Adrenal gland (tissue), 12 donors: ENCODE results near the gene B4GALT4. TPM values are rescaled to one million over a fixed set of nuclear protein-coding genes. Genes with fewer than 3 reads are reported as not detected.

Source experiments
- DNase-seq, 7 donors: peaks; one replicate each; pipeline ENCODE4 v3.0.0-alpha.2; 2019 to 2020
- H3K27ac ChIP-seq, 5 donors: fragments of 200-600 bp; sonication (generic) in 4 of 5; 1 replicate in 3 of 5; 2 replicates in 2 of 5; pipeline versions ENCODE4 v1.5.1 to v1.8.0; 2016 to 2020; ENCODE audit warnings: mild to moderate bottlenecking in 1 of 5
- H3K27me3 ChIP-seq: fragments of 200-600 bp; 2 replicates; pipeline ENCODE4 v1.8.0; 2021
- H3K36me3 ChIP-seq, 2 donors: fragments of 200-600 bp; replicated peaks in 1 of 2; 1 replicate in 1 of 2; 2 replicates in 1 of 2; pipeline versions ENCODE4 v1.5.1 to v1.8.0; 2018 to 2022
- H3K4me1 ChIP-seq, 2 donors: fragments of 200-600 bp; replicated peaks in 1 of 2; 1 replicate in 1 of 2; 2 replicates in 1 of 2; pipeline versions ENCODE4 v1.5.1 to v1.8.0; 2018 to 2021
- H3K4me3 ChIP-seq, 4 donors: fragments of 200-600 bp; sonication (generic) in 3 of 4; one replicate each; pipeline ENCODE4 v1.5.1; 2016 to 2018
- H3K9me3 ChIP-seq, 3 donors: fragments of 200-600 bp; sonication (generic) in 1 of 3; replicated peaks in 1 of 3; 1 replicate in 2 of 3; 2 replicates in 1 of 3; pipeline versions ENCODE4 v1.5.1 to v1.8.0; 2016 to 2021
- CTCF ChIP-seq, 6 experiments: fragments of 450-650 bp in 4 of 6; fragments of 200-600 bp in 2 of 6; sonication (generic) in 1 of 6; IDR thresholded peaks; 1 replicate in 5 of 6; 2 replicates in 1 of 6; pipeline versions ENCODE4 v1.5.1 to v1.8.0; 2016 to 2021; ENCODE audit warnings: antibody characterized with exemption in 6 of 6, mild to moderate bottlenecking in 2 of 6, moderate library complexity in 1 of 6
- POLR2A ChIP-seq, 2 donors: fragments of 450-650 bp; IDR thresholded peaks; one replicate each; pipeline ENCODE4 v1.6.1; 2017; ENCODE audit warnings: antibody characterized with exemption in 2 of 2, mild to moderate bottlenecking in 2 of 2, moderate library complexity in 1 of 2
- WGBS, 4 donors: extraction: QIAGEN DNeasy Blood & Tissue Kit in 2 of 4; methylation state at CpG; one replicate each; pipeline versions ENCODE4 v1.1.5 to v1.1.7; 2013 to 2017; 5-methylcytosine and 5-hydroxymethylcytosine counted together
- intact Hi-C, 2 donors: fragments of 100-400 bp; cut with DNase I; formaldehyde crosslinking; loops; one replicate each; pipeline versions ENCODE4 v1.14.1 to v1.15.0; 2022 to 2023
- polyA plus RNA-seq, 3 donors: library from polyadenylated mRNA; stranded (reverse); fragments of 200-250 nt in 2 of 3; fragments of 350-450 nt in 1 of 3; fragmentation: Illumina TruSeq in 1 of 3; extraction: RNeasy Lipid Tissue Mini Kit (QIAGEN cat#74804) in 1 of 3; gene quantifications; one replicate each; pipeline ENCODE4 v1.2.3, GENCODE V29; 2013 to 2014
- total RNA-seq, 9 donors: library from RNA; depleted of rRNA in 4 of 9; stranded (reverse); fragments of >200 nt in 4 of 9; fragments of 120-200 nt in 1 of 9; fragmentation: NEBNext Ultra II Directional in 1 of 9; extraction: Animal tissue kit (Norgen Biotek cat#: 25700) in 1 of 9; gene quantifications; one replicate each; pipeline versions ENCODE4 v1.1.0 to v1.2.4, GENCODE V29; 2013 to 2023
- donor health status: healthy with polysubstance abuse.
- donor health status: Bipolar disorder and iron deficiency.
- donor health status: DM: yes; HTN: yes; CAD: no.
- donor health status: DM: no; HTN: no; CAD: no.
- donor health status: DM: no; HTN: no; CAD: no.
- donor health status: DM: yes; HTN: yes; CAD: no.

The B4GALT4 gene
- total and polyA plus RNA-seq, 12 donors: 10.3 to 23.1 (median 16.0) TPM

GRCh38 chr3:119225121-119225520, 15.6 kb downstream of the B4GALT4 start:
- 86 to 93% (median 90%) methylated on average over 3 of the region's 3 CpGs for WGBS, 4 donors
- no peaks in the 10 kb centered on the region for H3K9me3 ChIP-seq
- H3K36me3 ChIP-seq: peaks cover 0 to 43% of the 10 kb centered on the region in 2 donors
- DNase-seq: no peak
- no peaks in the 10 kb centered on the region for H3K4me1 ChIP-seq
- no peak overlapping the region for H3K27ac ChIP-seq
- no peak overlapping the region for H3K4me3 ChIP-seq
- TF ChIP-seq POLR2A (IDR thresholded peaks at IDR 0.05): no peak
- no peak for TF ChIP-seq CTCF (IDR thresholded peaks at IDR 0.05)
- H3K27me3 ChIP-seq: no peaks in the 10 kb centered on the region
- intact Hi-C loops: no loop called here

GRCh38 chr3:119223511-119223910, 17.2 kb downstream of the B4GALT4 start:
- no peak for TF ChIP-seq CTCF (IDR thresholded peaks at IDR 0.05)
- Histone ChIP-seq H3K36me3 (peaks cover 0 to 40% of the 10 kb centered on the region in 2 donors), H3K9me3 (no peaks in the 10 kb centered on the region), H3K27me3 (no peaks in the 10 kb centered on the region), H3K4me3 (no peak overlapping the region), H3K4me1 (no peaks in the 10 kb centered on the region), H3K27ac (no peak overlapping the region)
- DNase-seq: no peak
- 90 to 97% (median 96%) methylated on average over 5 of the region's 5 CpGs for WGBS, 4 donors
- intact Hi-C loops: no loop called here

GRCh38 chr3:119222391-119222790, 18.3 kb downstream of the B4GALT4 start:
- H3K27me3 ChIP-seq: no peaks in the 10 kb centered on the region
- TF ChIP-seq CTCF (IDR thresholded peaks at IDR 0.05) (no peak), POLR2A (IDR thresholded peaks at IDR 0.05) (no peak)
- no peaks in the 10 kb centered on the region for H3K9me3 ChIP-seq
- DNase-seq: no peak
- no peak overlapping the region for H3K4me3 ChIP-seq
- peaks cover 0 to 45% of the 10 kb centered on the region in 2 donors for H3K36me3 ChIP-seq
- 94 to 99% (median 95%) methylated on average over 7 of the region's 7 CpGs for WGBS, 4 donors
- no peaks in the 10 kb centered on the region for H3K4me1 ChIP-seq
- intact Hi-C loops: no loop called here
- H3K27ac ChIP-seq: no peak overlapping the region

- no peak for DNase-seq
- H3K9me3 ChIP-seq: no peaks in the 10 kb centered on the region
- H3K27me3 ChIP-seq: no peaks in the 10 kb centered on the region
- 88 to 99% (median 98%) methylated on average over 2 of the region's 2 CpGs for WGBS, 4 donors
- TF ChIP-seq CTCF (IDR thresholded peaks at IDR 0.05): no peak
- no peak for TF ChIP-seq POLR2A (IDR thresholded peaks at IDR 0.05)
- no peak overlapping the region for H3K27ac ChIP-seq
- no peaks in the 10 kb centered on the region for H3K4me1 ChIP-seq
- H3K36me3 ChIP-seq: peaks cover 0 to 48% of the 10 kb centered on the region in 2 donors
- no peak overlapping the region for H3K4me3 ChIP-seq
- intact Hi-C loops: no loop called here
Observed at GRCh38 chr3:119221779-119222320, 18.8 kb downstream of the B4GALT4 start.
